Suprapubic skin (tissue), 4 donors: ENCODE data around the gene GABRD.

Experiments used
- EP300 ChIP-seq: sonication (generic); formaldehyde crosslinking; IDR thresholded peaks from one replicate; pipeline ENCODE4 v1.6.1; 2017; ENCODE audit warnings: antibody characterized with exemption
- POLR2A ChIP-seq, 2 donors: fragments of 450-650 bp; IDR thresholded peaks; one replicate each; pipeline ENCODE4 v1.6.1; 2017; ENCODE audit warnings: antibody characterized with exemption in 2 of 2, mild to moderate bottlenecking in 2 of 2, moderate library complexity in 2 of 2
- POLR2AphosphoS5 ChIP-seq, 3 donors: sonication (generic); formaldehyde crosslinking; IDR thresholded peaks; one replicate each; pipeline ENCODE4 v1.6.1; 2017; ENCODE audit warnings: antibody characterized with exemption in 3 of 3
- TF ChIP-seq, protein P1 (sequence below), 2 donors: fragments of 200-600 bp in 1 of 2; fragments of 450-650 bp in 1 of 2; sonication (generic) in 1 of 2; IDR thresholded peaks; one replicate each; pipeline ENCODE4 v1.5.1; 2016 to 2019; ENCODE audit warnings: antibody characterized with exemption in 2 of 2, mild to moderate bottlenecking in 1 of 2, moderate library complexity in 1 of 2

DNA sequence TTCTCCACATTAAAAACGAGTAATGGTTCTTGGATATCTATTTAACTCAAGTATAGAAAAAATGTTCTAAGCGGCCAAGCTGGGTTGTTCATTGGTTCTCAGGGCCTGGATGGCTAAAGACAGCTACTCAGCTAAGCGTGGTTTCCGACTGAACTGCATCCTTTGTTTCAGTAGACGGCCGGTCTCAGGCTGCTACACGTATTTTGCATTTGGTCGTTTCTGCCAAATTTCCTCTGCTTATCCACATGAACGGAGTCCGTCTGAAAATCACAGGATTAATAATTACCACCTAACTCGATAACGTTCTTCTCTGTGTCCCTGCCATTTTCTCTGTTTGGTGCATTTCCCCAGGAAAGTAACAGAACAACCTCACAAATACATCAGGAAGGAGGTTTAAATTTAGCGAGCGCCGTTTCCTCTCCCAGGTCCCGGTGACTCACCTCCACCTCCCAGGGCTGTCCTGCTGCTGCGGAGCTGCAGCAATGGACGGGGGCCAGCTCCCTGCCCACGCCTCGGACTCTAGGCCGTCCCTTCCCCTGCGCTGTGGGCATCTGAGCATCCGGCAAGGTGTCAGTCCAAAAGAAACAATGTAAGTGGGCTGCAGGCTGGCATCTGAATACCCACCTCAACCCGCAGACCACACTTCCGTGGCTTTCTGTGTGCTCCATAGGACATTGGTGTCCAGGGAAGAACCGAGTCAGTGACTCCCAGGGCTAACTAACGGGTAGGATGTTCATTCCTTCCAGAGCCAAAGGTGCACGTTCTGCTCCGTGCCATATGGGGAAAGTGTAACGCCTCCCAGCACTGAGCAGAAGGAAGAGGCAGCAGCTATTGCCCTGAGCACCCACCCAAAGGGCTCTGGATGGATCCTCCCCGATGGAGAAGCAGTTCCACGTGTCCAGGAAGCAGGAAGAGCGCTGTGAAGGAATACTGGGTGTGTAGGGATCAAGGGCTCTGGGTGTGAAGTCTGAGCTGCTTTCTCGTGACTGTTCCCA lies 4.1 kb upstream of the GABRD start:
- TF ChIP-seq, protein P1, sequence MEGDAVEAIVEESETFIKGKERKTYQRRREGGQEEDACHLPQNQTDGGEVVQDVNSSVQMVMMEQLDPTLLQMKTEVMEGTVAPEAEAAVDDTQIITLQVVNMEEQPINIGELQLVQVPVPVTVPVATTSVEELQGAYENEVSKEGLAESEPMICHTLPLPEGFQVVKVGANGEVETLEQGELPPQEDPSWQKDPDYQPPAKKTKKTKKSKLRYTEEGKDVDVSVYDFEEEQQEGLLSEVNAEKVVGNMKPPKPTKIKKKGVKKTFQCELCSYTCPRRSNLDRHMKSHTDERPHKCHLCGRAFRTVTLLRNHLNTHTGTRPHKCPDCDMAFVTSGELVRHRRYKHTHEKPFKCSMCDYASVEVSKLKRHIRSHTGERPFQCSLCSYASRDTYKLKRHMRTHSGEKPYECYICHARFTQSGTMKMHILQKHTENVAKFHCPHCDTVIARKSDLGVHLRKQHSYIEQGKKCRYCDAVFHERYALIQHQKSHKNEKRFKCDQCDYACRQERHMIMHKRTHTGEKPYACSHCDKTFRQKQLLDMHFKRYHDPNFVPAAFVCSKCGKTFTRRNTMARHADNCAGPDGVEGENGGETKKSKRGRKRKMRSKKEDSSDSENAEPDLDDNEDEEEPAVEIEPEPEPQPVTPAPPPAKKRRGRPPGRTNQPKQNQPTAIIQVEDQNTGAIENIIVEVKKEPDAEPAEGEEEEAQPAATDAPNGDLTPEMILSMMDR (IDR thresholded peaks at IDR 0.05) = no peak
- TF ChIP-seq POLR2A (IDR thresholded peaks at IDR 0.05) = no peak
- no peak for TF ChIP-seq EP300
- TF ChIP-seq POLR2AphosphoS5 (IDR thresholded peaks at IDR 0.05) = no peak
